Activated T-cell treated with anti-CD3 and anti-CD28 coated beads for 1 hour (primary cell): Measurements from ENCODE around the gene MRPL20.
A peak's percentile ranks its signal among the peaks of the same experiment; 100 is the strongest.
"Not testable (repeated sequence)": the region's sequence is repeated elsewhere in the genome, so short reads cannot be mapped to it uniquely, and the experiment has no call there.

Source experiments
- DNase-seq: peaks from one replicate; pipeline ENCODE4 v3.0.0-alpha.2; 2020; ENCODE audit warnings: low read depth

MRPL20 gene

DNA sequence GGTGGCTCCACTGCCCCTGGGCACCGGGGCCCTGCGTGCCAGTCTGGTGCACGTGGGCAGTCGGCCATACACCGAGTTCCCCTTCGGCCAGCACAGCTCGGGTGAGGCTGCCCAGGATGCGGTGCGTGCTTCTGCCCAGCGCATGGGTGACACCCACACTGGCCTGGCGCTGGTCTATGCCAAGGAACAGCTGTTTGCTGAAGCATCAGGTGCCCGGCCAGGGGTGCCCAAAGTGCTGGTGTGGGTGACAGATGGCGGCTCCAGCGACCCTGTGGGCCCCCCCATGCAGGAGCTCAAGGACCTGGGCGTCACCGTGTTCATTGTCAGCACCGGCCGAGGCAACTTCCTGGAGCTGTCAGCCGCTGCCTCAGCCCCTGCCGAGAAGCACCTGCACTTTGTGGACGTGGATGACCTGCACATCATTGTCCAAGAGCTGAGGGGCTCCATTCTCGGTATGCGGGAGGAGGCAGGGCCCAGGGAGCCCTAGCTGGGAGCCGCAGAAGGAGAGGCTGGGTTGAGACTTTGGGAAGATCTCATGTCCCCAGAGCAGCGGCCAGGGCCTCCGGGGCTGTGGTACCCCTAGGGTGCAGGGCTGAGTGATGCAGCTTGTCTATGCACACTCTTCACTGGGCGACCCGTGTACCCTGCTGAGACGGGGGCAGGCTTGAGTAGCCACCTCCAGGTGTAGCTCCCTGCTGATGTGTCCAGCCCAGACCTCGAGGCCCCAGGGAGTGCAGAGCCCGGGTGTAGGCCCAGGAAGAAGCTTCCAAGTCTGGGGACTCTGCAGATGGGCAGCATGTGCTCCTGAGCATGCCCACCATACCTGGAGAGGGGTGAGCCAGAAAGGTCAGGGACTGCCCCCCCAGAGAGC, 30.2 kb upstream of the MRPL20 start:
- no peak for DNase-seq

- DNase-seq: no peak
Measured at GRCh38 chr1:1436630-1437032, 29.5 kb upstream of the MRPL20 start.

DNA sequence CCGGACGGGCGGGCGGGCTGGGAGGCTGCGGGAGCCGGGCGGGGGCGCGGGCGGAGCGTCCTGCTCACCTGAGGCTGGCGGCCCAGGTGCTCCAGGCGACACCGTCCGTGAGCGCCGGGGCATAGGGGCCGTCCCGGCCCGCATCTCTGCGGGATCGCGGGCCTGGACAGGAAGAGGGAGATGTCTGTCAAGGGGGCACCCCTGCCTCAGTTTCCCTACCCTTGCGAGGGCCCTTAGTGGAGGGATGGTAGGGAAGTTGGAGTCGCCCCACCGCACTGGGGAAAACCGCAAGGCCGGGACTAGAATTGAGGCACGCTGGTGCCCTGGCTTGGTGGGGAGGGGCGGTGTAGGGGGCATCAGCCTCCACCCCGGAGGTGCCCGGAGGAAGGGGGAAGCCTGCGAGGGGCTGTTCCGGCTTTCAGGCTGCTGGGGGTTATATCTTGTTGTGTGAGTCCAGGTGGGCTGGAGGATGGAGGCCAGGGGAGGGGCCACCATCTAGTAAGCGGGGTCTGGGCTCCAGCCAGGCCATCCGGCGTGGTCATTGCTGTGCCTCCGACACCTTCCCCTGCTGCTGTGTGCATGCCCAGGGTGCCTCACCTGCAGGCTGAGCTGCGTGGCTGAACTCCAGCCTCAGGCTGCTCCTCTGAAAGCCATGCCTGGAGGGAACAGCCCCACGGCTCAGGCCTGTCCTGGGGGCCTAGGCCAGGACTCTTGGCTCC, 29.0 kb upstream of the MRPL20 start:
- no peak for DNase-seq

GRCh38 chr1:1435106-1435903, 28.2 kb upstream of the MRPL20 start, which contains the start of gene VWA1:
Gene VWA1 (plus strand): TSS chr1:1435690. CDS start chr1:1435749, 59 bp downstream.
- DNase-seq: peak; percentile 46

GRCh38 chr1:1434824-1435105, 27.7 kb upstream of the MRPL20 start:
- DNase-seq: no peak

GRCh38 chr1:1434131-1434823, 27.2 kb upstream of the MRPL20 start:
- no peak for DNase-seq

DNA sequence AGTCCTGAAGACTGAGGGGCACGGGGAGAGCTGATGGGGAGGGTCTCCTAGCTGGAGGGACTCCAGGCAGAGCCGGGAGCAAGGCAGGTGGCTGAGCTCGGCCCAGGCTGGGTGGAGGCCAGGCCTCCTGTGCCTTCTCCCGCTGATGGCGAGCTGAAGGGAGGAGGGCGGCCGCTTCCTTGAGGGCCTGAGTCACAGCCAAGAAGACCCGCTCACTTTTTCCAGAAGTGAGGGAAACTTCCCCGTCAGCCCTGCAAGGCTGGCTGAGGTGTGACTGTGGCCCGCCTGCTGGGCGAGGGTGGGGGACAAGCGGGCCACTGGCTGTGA, 26.7 kb upstream of the MRPL20 start:
- DNase-seq: no peak

DNA sequence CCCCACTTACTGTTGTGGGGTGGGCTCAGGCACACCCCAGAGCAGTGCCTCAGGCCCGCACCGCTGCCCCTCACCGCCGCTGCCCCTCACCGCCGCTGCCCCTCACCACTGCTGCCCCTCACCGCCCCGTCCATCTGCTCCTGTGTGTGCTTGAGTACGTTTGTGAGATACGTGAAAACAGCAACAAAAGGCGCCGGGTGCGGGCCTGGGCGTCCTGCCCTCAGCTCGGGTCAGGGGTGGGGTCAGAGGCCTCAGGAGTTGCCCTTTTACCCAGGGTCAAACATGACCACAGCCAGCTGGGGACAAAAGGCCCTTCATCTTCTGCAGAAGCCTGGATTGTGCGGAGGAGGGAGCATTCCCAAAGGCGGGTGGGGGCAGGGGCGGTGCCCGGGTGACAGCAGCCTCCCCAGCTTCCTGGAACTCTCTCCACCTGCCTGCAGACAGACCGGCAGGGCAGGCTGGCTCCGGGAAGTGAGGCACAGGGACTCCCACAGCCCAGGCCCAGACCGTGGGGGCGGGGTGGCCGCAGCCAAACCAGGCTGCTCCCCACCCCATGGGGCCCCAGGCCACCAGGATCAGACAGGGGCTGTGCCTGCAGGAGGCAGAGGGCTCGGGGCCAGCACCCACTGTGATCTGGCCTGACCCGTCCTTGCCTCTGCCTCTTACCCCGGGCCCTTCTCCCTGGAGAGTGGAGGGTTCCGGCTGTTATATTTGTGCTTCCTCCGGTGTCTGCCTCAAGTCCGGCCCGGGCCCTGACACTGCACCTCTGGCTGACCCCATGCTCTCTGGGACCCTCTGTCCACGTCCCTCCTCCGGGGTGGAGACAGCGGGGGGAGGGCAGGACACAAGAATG, 26.1 kb upstream of the MRPL20 start:
- DNase-seq: no peak

GRCh38 chr1:1432274-1432950, 25.3 kb upstream of the MRPL20 start:
- no peak for DNase-seq

GRCh38 chr1:1431845-1432273, 24.8 kb upstream of the MRPL20 start:
- DNase-seq: no peak

- DNase-seq: no peak
Measured at GRCh38 chr1:1430992-1431844, 24.1 kb upstream of the MRPL20 start.

DNA sequence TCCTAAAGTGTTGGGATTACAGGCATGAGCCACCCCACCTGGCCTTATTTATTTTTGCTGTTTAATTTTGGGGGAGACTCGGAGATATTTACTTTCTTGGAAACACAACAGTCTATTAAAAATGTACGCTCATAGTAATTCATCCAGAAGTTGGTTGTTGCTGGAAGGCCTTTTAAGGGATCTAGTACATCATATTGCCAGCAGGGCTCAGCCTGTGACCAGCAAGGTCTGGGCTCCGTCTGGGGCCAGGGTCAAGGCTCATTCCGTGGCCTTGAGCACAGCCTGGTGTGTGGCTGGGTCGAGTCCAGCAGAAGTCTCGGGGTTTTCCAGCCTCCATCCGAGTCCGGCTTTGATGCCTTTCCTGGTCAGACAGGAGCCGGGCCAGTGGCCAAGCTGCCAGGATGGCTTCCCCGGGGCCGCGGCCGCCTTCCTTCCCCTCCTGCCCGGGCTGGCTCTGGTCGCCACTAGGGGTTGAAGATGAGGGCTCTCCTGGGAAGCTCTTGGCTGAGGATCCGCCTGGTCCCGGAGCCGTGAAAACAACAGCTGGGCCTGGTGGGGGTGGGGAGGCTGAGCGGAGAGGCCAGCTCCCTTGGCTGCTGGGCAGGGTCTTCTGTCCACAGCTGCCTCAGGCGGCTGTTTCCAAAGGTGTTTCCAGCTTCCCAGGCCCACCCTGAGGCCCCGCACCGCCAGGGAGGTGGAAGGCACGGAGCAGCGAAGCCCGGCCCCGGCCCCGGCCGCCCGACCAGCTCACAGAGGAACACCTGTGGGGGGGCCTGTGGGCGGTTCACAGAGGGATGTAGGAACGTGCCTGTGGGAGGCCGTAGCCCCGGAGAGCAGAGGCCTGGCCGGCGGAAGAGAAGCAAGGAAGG, 23.3 kb upstream of the MRPL20 start:
- DNase-seq: no peak

GRCh38 chr1:1429671-1430073, 22.6 kb upstream of the MRPL20 start:
- DNase-seq: no peak

DNA sequence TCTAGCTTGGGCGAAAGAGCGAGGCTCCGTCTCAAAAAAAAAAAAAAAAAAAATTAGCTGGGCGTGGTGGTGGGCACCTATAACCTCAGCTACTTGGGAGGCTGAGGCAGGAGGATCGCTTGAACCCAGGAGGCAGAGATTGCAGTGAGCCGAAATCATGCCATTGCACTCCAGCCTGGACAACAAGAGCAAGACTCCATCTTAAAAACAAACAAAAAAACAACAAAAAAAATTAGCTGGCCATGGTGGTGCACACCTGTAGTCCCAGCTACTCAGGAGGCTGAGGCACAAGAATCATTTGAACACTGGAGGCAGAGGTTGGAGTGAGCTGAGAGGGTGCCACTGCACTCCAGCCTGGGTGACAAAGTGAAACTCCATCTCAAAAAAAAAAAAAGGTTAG, 21.9 kb upstream of the MRPL20 start:
- not testable (repeated sequence) for DNase-seq

GRCh38 chr1:1428174-1428573, 21.1 kb upstream of the MRPL20 start:
- DNase-seq: no peak

DNA sequence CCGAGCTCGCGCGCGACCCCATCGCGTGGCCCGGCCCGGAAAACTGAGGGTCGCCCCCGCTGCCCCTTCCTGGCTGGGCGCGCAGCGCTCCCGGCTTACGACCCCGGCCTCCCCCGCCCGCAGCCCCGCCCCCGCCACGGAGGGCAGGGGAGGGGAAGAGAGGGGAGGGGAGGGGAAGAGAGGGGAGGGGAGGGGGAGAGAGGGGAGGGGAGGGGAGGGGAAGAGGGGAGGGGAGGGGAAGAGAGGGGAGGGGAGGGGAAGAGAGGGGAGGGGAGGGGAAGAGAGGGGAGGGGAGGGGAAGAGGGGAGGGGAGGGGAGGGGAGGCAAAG, 20.7 kb upstream of the MRPL20 start:
- no peak for DNase-seq

- DNase-seq: no peak
Measured at GRCh38 chr1:1427106-1427819, 20.2 kb upstream of the MRPL20 start.

- no peak for DNase-seq
Measured at GRCh38 chr1:1426496-1427105, 19.5 kb upstream of the MRPL20 start.
